HG02885 (cell line): Measurements from ENCODE around the gene C17orf50.

Experiments
- ATAC-seq: cut with Tn5 transposase; IDR thresholded peaks from one replicate; pipeline ENCODE4 v1.9.1; 2021; ENCODE audit warnings: mild to moderate bottlenecking; ENCODE audit not compliant: unreplicated experiment, poor library complexity

Gene C17orf50

DNA sequence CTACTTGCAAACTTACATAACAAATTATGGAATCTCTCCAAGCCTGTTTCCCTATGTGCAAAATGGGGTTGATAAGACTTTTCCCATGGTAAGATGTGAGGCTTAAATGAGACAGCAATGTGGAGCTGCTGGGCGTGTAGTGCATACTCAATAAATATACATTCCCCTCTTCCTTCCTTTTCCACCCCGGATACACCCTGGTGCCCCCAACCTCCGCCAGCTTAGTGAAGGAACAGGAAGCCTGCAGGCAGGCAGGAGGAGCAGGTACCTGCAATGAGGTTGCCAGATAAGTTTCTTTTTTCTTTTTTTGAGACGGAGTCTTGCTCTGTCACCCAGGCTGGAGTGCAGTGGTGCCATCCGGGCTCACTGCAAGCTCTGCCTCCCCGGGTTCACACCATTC is 14.9 kb downstream of the C17orf50 start:
- ATAC-seq = no peak

DNA sequence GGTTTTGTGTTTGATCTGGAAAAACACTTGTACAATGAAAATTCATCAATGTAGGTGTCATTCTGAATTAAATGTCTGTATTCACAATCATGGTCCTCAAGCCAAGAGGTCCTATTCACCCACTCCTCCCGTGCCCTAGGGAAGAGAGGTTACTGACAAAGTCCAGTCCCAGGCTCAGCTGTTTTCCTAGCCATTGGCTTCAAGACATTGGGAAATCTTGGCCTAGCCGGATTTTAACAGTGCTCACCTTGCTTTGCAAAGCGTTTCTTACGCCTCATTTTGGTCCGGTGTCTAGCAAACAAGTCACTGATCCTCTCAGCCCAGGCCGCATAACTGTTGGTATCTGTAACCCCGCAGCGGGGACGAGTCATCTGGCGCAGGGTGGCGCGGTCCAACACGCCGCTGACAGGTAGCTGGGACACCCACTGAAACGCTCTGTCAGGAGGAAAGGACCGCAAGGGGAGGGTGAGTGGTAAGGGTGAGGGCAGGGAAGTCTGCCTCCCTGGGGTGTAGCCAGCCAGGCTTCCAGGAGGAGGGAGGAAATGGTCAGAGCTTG is 18.0 kb downstream of the C17orf50 start:
- ATAC-seq = no peak

DNA sequence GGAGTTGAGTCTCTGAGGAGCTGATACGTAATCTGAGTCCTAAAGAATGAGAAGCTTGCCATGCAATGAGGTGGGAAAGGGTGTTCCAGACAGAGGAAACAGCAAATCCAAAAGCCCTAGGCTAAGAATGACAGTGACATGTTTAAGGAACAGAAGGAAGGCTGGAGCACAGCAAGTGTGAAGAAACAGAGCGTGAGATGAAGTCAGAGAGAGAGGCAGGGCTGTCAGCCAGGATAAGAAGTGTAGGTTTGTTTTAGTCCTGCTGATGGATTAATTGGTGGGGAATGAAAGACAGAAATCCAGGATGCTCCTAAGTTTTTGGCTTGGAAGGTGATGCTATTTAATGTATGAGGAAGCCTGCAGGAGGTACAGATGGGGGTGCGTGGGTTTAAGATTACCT is 20.3 kb downstream of the C17orf50 start:
- ATAC-seq = no peak

DNA sequence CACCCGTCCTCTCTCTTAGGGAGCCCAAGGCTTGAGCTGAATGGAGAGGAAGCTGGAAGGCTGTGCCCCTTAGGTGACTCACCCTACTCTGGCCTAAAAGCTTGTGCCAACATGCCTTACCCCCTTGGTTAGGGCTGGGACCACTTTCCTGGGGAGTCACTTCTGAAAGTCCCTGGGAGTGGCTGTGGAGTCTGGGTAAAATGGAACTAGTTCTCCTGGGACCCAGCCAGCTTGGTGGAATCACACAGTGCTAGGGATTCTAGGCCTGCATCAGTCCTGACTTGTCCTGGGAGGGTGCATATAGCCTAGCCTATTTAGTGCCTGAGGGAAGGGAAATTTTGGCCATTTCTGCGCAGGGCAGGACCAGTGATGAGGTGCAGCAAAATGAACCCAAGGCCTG is 24.2 kb downstream of the C17orf50 start:
- ATAC-seq = no peak

DNA sequence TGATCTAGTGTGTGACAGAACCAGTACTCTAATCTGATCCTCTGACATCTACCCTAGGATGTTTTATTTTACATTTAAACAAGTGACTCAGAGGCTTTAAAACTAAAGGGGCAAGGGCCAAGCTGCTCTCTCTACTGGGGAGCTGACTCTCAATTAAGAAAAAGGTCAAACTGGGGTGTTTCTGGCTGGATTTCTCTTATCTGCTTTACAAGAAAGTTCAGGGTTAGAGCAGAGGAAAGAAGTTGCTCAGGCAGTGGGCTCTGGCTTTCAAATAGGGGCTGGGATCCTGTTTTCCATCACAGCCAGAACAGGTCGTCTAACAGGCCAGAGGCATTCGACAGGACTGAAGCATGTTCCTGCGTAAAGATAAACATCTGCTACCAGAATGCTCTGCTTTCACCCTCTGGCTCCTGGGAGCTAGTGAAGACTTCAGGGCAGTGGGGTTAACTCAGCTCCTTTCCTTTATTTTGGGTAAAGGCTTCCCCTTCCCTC is 26.3 kb downstream of the C17orf50 start:
- no peak for ATAC-seq

DNA sequence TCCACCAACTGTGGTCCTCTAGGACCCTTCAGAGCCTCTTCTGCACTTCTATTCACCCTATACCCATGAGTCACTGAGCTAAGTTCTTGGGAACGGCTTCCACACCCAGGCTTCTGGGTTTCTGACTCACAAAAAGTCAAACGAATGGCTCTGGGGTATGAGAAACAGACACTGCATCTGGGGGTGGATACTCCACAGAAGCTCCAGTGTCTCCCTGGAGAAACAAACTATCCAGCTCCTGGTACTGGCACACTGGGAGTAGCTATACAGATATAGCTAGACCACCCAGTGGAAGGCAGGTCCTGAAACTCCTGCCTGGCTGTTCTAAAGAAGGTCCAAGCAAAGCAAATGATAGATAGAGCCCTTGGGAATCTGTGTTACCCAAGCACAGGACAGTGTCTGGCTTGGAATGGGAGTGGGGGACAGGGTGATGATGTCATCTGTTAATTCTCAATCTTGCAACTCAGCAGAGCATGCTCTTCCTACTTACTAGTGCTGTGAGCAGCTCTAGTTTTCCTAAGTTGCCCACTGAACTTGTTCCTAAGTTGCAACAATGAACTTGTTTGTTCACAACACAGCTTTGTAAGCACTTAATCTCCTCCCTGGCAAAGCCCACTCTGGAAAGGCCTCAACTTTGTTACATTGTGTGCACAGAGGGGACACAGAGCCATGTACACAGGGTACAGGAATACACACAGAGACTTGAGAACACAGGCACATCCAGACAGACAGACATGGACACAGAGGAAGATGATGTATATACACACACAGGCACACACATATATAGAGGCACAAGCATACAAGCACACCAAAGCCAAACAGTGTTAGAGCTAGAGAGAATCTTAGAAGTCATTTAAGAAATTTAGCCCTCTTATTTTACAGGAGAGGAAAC is 28.0 kb downstream of the C17orf50 start:
- ATAC-seq = no peak

DNA sequence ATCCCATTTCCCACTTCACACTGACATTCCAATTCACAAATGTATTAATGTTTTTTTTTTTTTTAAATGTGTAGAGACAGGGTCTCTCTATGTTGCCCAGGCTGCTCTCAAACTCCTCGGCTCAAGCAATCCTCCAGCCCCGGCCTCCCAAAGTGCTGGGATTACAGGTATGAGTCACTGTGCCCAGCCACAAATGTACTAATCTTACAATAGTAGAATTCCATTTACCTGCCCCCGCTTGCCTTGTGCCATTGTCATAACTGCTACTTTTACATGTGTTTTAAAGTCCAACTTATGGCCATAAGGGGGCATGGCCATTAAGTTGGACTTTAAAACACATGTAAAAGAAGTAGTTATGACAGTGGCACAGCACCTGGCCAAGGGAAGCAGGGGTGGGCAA is 30.2 kb downstream of the C17orf50 start:
- ATAC-seq = no peak

DNA sequence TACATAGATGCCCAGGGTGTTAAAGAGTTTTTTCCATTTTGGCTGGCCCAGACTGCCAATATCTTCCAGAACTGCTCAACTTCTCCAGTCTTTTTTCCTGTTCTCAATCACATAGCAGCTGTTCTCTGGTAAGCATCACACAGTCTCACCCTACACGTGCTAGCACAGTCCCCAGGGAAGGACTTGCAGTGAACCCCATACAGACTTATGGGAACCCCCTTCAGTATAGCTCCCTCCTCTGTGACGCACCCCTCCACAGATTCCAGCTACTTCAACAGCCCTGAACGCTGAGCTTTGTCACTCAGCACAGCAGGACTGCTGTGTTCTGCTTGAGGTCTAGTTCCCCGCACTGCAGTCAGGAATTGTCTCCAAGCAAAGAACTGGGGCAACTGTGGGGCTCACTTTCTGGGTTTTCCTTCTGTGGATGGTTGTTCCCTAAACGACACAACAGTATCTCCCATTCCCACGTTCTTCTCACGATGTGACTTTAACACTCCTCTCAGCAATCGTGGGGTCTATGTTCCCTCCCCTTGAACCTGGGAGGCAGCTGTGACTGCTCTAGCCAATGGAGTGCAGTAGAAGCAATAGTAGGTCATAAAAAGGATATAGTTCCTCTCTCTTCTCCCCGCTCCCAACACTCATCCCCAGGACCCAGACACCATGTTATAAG is 31.1 kb downstream of the C17orf50 start:
- no peak for ATAC-seq

DNA sequence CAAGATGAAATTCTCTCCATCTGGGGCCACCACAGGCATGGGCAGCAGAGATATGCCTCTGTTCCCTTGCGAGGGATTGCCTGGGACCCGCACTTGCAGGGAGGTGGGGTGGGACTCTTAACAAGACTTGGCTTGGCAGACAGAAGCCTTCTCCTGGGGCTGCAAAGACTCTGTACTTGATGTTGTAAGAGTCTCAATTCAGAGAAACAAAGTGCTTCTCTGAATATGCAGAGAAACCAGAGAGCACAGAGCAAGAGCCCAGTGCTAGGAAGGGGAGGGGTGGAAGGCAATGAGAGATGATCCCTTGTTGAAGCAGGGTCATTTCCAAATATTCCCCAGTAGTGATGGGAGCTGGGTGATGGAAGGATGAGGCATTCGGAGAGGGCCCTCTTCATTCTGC is 32.6 kb downstream of the C17orf50 start:
- no peak for ATAC-seq

DNA sequence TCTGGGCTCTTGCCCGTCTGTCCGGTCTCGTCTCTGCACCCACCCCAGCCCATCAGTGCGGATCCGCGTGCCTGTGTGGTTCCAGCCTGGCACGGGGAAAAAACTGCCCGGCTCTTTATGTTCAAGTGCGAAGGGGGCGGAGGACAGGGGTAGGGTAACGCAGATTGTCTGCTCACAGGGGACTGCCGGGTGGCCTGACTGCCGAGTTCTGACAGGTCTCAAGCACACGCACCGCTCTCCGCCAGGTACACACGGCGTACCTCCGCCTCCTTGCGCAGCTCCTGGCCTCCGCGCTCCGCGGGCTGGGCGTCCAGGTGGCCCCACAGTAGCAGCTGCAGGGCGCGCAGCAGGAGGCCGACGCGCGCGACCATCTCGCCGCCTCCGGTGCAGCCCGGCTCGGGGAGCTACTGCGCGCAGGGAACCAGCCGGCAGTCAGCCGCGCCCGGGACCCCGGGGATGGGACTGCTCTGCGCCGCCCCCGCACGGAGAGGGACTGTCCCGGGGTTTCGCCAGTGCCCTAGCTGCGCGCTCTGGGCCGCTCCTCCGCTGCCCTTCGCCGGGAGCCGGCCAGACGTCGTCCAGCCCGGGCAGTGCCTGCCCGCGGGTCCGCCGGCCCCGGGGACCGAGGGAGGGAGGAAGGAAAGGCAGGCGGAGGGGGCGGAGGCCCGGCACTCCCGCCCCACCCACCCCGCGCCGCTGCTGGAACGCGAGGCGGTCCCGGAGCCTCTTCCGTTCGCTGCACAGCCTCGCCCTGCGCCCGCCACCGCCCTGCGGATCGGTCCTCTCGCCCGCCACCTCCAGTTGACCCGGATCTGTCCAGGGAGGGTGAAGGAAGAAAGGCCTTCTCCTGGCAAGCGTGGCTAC is 34.6 kb downstream of the C17orf50 start, which contains the start of gene MMP28:
MMP28 (minus strand) TSS at position 635 of the 864 bp plus-strand sequence; CDS start at position 371, 264 bp downstream.
- ATAC-seq = no peak

DNA sequence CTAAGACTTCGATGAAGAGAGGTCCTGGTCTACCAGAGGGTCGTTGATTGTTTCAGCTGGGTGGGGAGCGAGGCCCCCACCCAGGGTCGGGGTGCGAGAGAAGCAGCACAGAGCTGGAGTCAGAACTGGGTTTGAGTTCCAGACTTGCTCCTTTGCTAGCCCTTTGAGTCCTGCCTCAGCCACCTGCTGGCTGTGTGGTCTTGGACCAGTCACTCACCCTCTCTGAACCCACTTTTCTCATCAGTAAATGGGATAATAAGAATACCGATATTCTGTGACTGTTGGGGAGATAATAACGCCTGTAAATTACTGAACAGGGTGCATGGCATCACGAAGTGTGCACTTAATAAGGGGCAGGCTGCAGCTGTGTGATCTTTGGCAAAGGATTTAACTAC is 35.2 kb downstream of the C17orf50 start:
- no peak for ATAC-seq

DNA sequence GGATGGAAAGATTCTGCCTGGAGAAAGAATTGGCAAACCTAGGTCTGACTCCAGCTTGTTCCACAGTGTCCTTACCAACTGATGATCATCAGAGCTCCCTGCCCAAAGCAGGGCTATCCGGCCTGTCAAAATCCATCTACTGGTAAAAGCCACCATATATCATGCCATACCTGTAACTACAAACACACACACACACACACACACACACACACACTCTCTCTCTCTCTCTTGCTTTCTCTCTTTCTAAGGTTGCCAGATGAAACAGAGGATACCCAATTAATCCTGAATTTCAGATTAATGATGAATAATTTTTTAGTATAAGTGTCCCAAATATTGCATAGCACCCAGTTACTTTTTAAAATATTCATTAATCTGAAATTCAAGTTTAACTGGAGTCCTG is 36.3 kb downstream of the C17orf50 start:
- no peak for ATAC-seq

DNA sequence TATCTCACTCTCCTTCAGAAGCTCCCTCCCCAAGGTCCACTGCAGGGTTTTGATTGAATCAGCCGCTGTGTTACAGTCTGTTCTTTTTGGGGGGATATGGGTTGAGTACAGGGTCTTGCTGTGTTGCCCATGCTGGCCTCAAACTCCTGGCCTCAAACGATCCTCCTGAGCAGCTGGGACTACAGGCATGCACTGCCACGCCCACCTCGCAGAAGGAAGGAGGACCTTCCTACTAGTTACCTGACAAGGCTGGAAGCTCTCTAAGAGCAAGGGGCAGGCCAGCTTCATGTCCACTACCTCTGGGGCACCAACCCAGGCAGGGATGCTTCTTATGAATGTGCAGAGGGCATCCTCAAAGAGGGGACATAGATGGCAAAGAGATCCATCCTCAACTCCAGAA is 36.7 kb downstream of the C17orf50 start:
- ATAC-seq = no peak

DNA sequence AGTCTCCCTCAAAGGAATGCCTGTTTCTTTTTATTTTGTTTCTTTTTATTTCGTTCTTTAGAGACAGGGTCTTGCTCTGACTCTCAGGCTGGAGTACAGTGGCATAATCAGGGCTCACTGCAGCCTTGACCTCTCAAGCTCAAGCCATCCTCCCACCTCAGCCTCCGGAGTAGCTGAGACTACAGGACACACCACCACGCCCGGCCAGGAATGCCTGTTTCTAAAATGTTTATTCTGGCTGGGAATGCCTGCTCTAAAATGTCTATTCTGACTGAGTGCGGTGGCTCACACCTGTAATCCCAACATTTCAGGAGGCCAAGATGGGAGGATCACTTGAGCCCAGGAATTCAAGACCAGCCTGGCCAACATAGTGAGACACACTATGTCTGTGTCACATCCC is 37.2 kb downstream of the C17orf50 start:
- no peak for ATAC-seq

DNA sequence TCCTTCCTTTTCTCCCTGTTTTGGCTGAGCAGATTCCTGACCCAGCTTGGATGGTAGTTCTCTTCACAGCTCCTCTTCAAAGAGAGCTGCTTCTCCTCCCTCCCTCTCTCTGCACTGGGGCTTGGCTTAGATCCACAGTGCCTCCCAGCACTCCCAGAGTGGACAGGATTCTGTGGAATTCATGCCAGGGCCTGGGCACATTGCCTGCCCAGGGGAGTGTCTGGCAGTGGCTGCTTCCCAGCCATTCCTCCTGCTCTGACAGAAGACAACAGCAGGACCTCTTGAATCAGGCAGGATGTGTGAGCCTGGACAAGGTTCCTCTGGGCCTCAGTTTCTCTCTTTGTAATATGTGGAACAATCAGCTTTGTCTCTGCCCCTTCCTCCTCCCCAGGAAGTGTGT is 39.3 kb downstream of the C17orf50 start:
- no peak for ATAC-seq

DNA sequence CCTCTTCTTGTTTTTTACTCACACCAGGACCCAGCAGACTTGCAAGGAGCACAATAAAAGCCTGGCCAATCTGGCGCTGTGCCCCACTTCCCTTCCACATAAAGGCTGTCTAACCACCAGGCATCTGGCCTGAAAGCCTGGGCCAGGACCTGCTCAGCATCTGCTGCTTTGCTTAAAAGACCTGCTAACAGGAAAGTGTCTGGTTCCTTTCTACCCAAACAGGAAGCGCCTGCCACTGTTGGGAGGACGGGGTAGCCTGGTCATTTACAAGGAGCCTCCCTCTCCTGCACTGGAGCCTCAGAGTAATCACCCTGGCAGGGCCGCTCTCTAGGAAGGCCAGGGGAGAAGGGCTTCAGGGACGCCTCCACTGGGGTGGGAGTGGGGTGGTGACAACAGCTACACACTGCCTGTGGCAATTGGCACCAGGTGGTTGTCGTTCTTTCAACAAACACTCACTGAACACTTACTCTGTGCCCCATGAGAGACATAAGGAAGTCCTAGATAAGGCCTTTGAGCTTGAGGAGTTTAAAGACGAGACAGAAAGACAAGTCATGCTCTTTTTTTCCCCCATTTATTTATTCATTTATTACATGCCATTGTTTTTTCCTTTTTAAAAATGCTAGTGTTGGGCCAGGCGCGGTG is 41.0 kb downstream of the C17orf50 start:
- ATAC-seq = no peak

DNA sequence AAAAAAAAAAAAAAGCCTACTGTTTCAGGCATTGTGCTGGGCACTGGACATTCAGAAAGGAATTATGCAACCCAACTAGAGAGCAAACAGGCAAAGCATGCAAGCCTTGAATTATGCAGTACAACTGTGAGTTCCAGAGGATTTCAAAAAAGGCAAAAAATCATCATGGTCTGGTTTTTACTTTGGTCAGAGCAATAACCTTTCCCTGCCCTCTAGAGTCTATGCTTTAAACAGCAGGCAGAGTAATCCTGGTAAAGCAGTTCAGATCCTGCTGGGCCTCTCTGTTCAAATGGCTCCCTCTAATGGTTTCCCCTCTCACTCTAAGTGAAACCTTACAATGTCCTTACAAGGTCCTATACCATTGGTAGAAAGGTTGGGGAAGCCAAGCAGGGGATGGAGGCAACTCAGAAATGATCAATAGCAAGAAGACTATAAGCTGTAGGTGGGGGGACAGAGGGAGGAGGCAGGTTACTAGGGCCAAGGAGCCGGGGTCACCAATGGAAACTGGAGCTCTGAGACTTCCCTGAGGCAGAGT is 44.0 kb downstream of the C17orf50 start:
- no peak for ATAC-seq

DNA sequence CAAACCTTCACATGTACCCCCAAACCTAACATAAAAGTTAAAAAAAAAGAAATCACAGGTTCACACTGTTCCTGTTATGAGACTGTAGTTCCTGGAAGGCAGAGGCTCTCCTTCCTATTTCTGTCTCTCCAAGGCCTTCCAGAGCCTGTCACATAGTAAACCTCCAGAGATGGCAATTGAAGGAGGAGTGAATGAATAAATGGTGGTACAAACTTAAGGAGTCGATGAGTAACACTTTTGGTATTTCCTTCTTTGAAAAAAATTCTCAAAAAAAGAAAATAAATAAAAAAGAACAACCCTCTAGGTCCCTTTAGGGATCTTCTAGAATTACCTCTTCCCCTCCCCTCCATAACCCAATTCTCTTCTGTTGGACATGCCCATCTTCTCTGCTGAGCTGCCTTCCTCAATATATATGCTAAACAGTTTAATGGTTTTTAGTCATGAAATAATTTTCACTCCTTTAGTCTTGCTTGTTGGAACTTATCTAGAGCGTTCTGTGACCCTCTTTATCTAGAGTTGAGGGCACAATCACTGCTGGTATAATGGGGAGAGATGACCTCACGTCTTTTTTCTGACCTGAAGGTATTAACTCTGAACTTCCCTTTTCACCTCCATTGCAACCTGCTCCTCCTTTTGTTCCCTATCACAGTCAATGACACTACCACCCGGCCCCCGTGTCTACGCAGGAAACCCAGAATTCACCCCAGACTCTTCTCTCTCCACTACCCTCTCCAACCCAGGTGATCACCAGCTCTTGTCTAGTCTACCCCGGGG is 46.9 kb downstream of the C17orf50 start:
- ATAC-seq = no peak
